ENCODE results near the gene CIC. TPM values are rescaled to one million over a fixed set of nuclear protein-coding genes. Genes with fewer than 3 reads are reported as not detected.

CIC gene
- total and polyA plus RNA-seq, 9 of the 15 experiments (the other 6 are each of a cell fraction or from before 2014, with no cell fraction given): 0.07 to 44.7 (median 8.6) TPM

DNA sequence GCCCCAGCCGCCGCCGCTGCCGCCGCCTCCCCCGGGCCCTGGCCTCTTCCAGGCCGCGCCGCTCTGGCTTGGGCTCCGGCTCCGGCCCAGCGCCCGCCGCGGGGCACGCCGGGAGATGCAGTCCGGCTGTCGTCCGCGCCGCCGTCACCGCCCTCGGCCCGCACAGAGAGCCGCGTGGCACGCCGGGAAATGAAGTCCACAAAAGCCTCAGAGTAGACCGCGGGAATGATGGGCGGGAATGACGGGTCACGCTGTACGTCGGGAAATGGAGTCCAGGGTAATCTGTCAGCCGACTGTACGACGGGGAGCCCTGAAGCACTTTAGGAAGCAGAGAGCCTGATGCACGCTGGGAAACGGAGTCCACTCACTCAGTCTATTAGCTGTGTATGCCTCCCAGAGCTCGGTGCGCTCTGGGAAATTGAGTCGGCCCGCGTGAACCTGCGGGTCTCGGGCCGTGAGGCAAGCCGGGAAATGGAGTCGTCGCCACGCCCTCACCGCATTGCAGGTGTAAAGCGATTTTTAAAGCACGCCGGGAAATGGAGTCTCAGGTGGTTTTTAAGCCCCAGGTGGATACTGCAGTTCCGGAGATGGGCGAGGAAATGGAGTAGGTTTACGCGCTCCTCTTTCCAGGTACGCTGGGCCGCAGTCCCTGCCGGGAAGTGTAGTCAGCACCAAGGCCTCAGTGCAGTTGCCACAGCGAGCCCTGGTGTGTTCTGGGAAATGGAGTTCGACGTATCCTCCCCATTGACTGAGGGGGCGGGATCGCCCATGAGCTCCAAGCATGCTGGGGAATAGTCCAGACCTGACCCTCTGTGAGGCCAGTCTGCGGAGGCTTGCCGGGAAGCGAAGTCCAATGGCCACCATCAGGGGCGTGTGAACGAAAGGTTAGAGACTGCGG is 26.3 kb upstream of the CIC start, which contains the start of gene GSK3A (continued):
- TF ChIP-seq FOXK2 (conservative IDR thresholded peaks at IDR 0.05 in 1 of 2, IDR thresholded peaks at IDR 0.05 in 1 of 2; ENCODE audit: low read depth in 2 of 2): peak; percentile 45 to 57; a peak in 1 of 4 replicates
- peak; percentile 21; the same call in 1 of the 2 replicates for TF ChIP-seq SPI1 (IDR thresholded peaks at IDR 0.05; ENCODE audit: borderline replicate concordance, low read depth, low read length)
- TF ChIP-seq ZNF589 (CRISPR knock-in tag; IDR thresholded peaks at IDR 0.05; ENCODE audit: low read depth): peak; percentile 38; the same call in 1 of the 2 replicates
- peak; percentile 83; the same call in 1 of the 2 replicates for TF ChIP-seq FOXJ2 (tag; IDR thresholded peaks at IDR 0.05)
- 0 out of 2 replicates have a peak, but pooled peaks have one; percentile 28 for TF ChIP-seq ZFP1 (CRISPR knock-in tag; IDR thresholded peaks at IDR 0.05)
- TF ChIP-seq, protein P1, sequence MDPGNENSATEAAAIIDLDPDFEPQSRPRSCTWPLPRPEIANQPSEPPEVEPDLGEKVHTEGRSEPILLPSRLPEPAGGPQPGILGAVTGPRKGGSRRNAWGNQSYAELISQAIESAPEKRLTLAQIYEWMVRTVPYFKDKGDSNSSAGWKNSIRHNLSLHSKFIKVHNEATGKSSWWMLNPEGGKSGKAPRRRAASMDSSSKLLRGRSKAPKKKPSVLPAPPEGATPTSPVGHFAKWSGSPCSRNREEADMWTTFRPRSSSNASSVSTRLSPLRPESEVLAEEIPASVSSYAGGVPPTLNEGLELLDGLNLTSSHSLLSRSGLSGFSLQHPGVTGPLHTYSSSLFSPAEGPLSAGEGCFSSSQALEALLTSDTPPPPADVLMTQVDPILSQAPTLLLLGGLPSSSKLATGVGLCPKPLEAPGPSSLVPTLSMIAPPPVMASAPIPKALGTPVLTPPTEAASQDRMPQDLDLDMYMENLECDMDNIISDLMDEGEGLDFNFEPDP (CRISPR knock-in tag; IDR thresholded peaks at IDR 0.05): peak; percentile 50; the same call in 1 of the 2 replicates
- TF ChIP-seq, protein P2, sequence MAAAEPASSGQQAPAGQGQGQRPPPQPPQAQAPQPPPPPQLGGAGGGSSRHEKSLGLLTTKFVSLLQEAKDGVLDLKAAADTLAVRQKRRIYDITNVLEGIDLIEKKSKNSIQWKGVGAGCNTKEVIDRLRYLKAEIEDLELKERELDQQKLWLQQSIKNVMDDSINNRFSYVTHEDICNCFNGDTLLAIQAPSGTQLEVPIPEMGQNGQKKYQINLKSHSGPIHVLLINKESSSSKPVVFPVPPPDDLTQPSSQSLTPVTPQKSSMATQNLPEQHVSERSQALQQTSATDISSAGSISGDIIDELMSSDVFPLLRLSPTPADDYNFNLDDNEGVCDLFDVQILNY (CRISPR knock-in tag; IDR thresholded peaks at IDR 0.05): 0 out of 2 replicates have a peak, but pooled peaks have one; percentile 15
- TF ChIP-seq ZBED1 (IDR thresholded peaks at IDR 0.05): peak; percentile 36; the same call in 1 of the 2 replicates
- no peak for TF ChIP-seq ZNF232 (CRISPR knock-in tag; IDR thresholded peaks at IDR 0.05)
- TF ChIP-seq TBL1XR1 (IDR thresholded peaks at IDR 0.05; ENCODE audit: low read length in 2 of 2): peak; percentile 51 to 66; a peak in 3 of 4 replicates
- TF ChIP-seq, protein P3, sequence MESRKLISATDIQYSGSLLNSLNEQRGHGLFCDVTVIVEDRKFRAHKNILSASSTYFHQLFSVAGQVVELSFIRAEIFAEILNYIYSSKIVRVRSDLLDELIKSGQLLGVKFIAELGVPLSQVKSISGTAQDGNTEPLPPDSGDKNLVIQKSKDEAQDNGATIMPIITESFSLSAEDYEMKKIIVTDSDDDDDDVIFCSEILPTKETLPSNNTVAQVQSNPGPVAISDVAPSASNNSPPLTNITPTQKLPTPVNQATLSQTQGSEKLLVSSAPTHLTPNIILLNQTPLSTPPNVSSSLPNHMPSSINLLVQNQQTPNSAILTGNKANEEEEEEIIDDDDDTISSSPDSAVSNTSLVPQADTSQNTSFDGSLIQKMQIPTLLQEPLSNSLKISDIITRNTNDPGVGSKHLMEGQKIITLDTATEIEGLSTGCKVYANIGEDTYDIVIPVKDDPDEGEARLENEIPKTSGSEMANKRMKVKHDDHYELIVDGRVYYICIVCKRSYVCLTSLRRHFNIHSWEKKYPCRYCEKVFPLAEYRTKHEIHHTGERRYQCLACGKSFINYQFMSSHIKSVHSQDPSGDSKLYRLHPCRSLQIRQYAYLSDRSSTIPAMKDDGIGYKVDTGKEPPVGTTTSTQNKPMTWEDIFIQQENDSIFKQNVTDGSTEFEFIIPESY (CRISPR knock-in tag; IDR thresholded peaks at IDR 0.05): peak; percentile 14; the same call in 1 of the 2 replicates
- peak; percentile 83 to 86; a peak in 3 of 4 replicates for TF ChIP-seq SIN3A (IDR thresholded peaks at IDR 0.05; ENCODE audit: borderline replicate concordance in 2 of 2, control insufficient read depth in 1 of 2, low read depth in 2 of 2, low read length in 2 of 2)
- TF ChIP-seq TEAD4 (IDR thresholded peaks at IDR 0.05; ENCODE audit: low read length): 0 out of 2 replicates have a peak, but pooled peaks have one; percentile 7
- no peak for TF ChIP-seq TEAD4 (CRISPR knock-in tag; IDR thresholded peaks at IDR 0.05; ENCODE audit: borderline replicate concordance)
- no peak for TF ChIP-seq PHF21A (IDR thresholded peaks at IDR 0.05; ENCODE audit: borderline replicate concordance, low read depth)
- 0 out of 2 replicates have a peak, but pooled peaks have one; percentile 39 for TF ChIP-seq ZNF79 (CRISPR knock-in tag; IDR thresholded peaks at IDR 0.05; ENCODE audit: low read depth)
- TF ChIP-seq STAT5B (CRISPR knock-in tag; IDR thresholded peaks at IDR 0.05): no peak
- TF ChIP-seq EZH2 (IDR thresholded peaks at IDR 0.05; ENCODE audit: borderline replicate concordance, low read depth, low read length): no peak
- TF ChIP-seq HNRNPLL (IDR thresholded peaks at IDR 0.05; ENCODE audit: low read depth, low read length, poor library complexity, severe bottlenecking): peak; percentile 93
- TF ChIP-seq HDAC8 (tag; IDR thresholded peaks at IDR 0.05): peak; percentile 56; the same call in 1 of the 2 replicates
- peak; percentile 86 for TF ChIP-seq TAF9B (IDR thresholded peaks at IDR 0.05; ENCODE audit: partially characterized antibody)
- peak; percentile 21 for TF ChIP-seq CCNT2 (IDR thresholded peaks at IDR 0.05; ENCODE audit: borderline replicate concordance, extremely low read depth, insufficient read length, low read depth, low read length)
